K562 (cell line): ENCODE measurements around the gene KRTCAP2. TPM values are rescaled to one million over a fixed set of nuclear protein-coding genes. Genes with fewer than 3 reads are reported as not detected.
A peak's percentile ranks its signal among the peaks of the same experiment; 100 is the strongest.

ENCODE experiments used
- ATAC-seq: fragments of 200-7000 bp; cut with Tn5 transposase; 3 replicates; pipeline ENCODE4 v1.9.1; 2020; ENCODE audit warnings: moderate library complexity
- BruUV-seq: library from RNA; stranded (reverse); fragments of 400-500 nt; replicated peaks from 2 replicates; lab custom pipeline; 2021; lab: Mats Ljungman, UMichigan
- CTCF ChIA-PET: fragments of 300-600 bp; formaldehyde crosslinking; extraction: SDS; loops from one replicate; lab custom pipeline; 2021; ENCODE audit warnings: low intra/inter-chr PET ratio; lab: Yijun Ruan, JAX
- POLR2A ChIA-PET: fragments of 300-600, 350-650 bp; sonication (Branson Sonifier 250); formaldehyde crosslinking; extraction: SDS; loops from one replicate; lab custom pipeline; 2021; ENCODE audit warnings: antibody characterized with exemption, inconsistent platforms; lab: Yijun Ruan, JAX
- DNase-seq, 4 experiments: peaks; one replicate each; pipeline versions ENCODE4 v3.0.0 to v3.0.0-alpha.2; 2011 to 2018; ENCODE audit warnings: low spot score in 3 of 4, mixed read lengths in 3 of 4; ENCODE audit errors: extremely low read depth in 1 of 4
- FAIRE-seq: peaks from 2 replicates; lab custom pipeline; 2011; peaks lifted over from hg19 to GRCh38; lab: Jason Lieb, UNC
- H2AFZ ChIP-seq: 2 replicates; pipeline ENCODE4 v1.6.0; 2011; ENCODE audit warnings: low read depth, low read length, control low read depth, inconsistent platforms
- H3K27ac ChIP-seq: fragments of 200-600 bp; 3 replicates; pipeline ENCODE4 v1.8.0; 2011; ENCODE audit warnings: low read depth, mild to moderate bottlenecking, control low read depth, inconsistent platforms, low read length, moderate library complexity, mixed read lengths; ENCODE audit errors: extremely low read depth
- H3K27me3 ChIP-seq, 2 experiments: fragments of 300-600 bp in 1 of 2; 2 replicates in 1 of 2; 3 replicates in 1 of 2; pipeline versions ENCODE4 v1.6.0 to v1.8.0; 2011; ENCODE audit warnings: inconsistent platforms in 2 of 2, low read length in 2 of 2, mild to moderate bottlenecking in 1 of 2, mixed read lengths in 1 of 2, moderate library complexity in 1 of 2; ENCODE audit not compliant: control insufficient read depth in 2 of 2, insufficient read depth in 2 of 2
- H3K36me3 ChIP-seq: fragments of 300-600 bp; 3 replicates; pipeline ENCODE4 v1.8.0; 2011; ENCODE audit warnings: mild to moderate bottlenecking, low read length, inconsistent platforms; ENCODE audit not compliant: control insufficient read depth, insufficient read depth
- H3K4me1 ChIP-seq, 2 experiments: fragments of 200-600 bp in 1 of 2; replicated peaks in 1 of 2; 2 replicates in 1 of 2; 3 replicates in 1 of 2; pipeline versions ENCODE4 v1.5.1 to v1.8.0; 2011; ENCODE audit warnings: inconsistent platforms in 2 of 2, low read length in 2 of 2, mild to moderate bottlenecking in 1 of 2, mixed read lengths in 1 of 2, moderate library complexity in 1 of 2; ENCODE audit not compliant: control insufficient read depth in 2 of 2, insufficient read depth in 2 of 2
- H3K4me2 ChIP-seq: 2 replicates; pipeline ENCODE4 v1.6.1; 2011; ENCODE audit warnings: low read length, control low read depth, inconsistent platforms, mixed read lengths; ENCODE audit not compliant: insufficient read depth
- H3K4me3 ChIP-seq: fragments of 200-600 bp; sonication (generic), shearing (Covaris generic); 2 replicates; pipeline ENCODE4 v1.5.1; 2016; ENCODE audit warnings: control low read depth, inconsistent platforms
- H3K79me2 ChIP-seq: fragments of 200-600 bp; 3 replicates; pipeline ENCODE4 v1.8.0; 2011; ENCODE audit warnings: low read length, inconsistent platforms; ENCODE audit not compliant: control insufficient read depth, insufficient read depth
- H3K9ac ChIP-seq, 2 experiments: 2 replicates each; pipeline versions ENCODE4 v1.6.0 to v1.6.1; 2011; ENCODE audit warnings: low read depth in 2 of 2, low read length in 2 of 2, control low read depth in 1 of 2, inconsistent platforms in 1 of 2, mild to moderate bottlenecking in 1 of 2, mixed read lengths in 1 of 2; ENCODE audit not compliant: insufficient read depth in 1 of 2
- H3K9me1 ChIP-seq: one replicate; pipeline ENCODE4 v1.6.0; 2011; ENCODE audit warnings: inconsistent platforms, mild to moderate bottlenecking, low read length, moderate library complexity; ENCODE audit not compliant: control insufficient read depth, insufficient read depth
- H3K9me3 ChIP-seq: replicated peaks from 2 replicates; pipeline ENCODE4 v1.5.1; 2011; ENCODE audit warnings: low read depth, low read length, inconsistent platforms; ENCODE audit not compliant: control insufficient read depth, insufficient read depth
- H4K20me1 ChIP-seq: replicated peaks from 2 replicates; pipeline ENCODE4 v1.6.1; 2011; ENCODE audit warnings: low read length, inconsistent platforms, mixed read lengths; ENCODE audit not compliant: control insufficient read depth, insufficient read depth
- BRCA1 ChIP-seq, 2 experiments: fragments of 450-650 bp in 1 of 2; sonication (generic) in 1 of 2; formaldehyde crosslinking in 1 of 2; IDR thresholded peaks; 2 replicates each; pipeline versions ENCODE4 v1.5.0 to v1.6.1; 2017 to 2020; ENCODE audit warnings: mild to moderate bottlenecking in 1 of 2, missing genetic modification reagents in 1 of 2
- CREM ChIP-seq: IDR thresholded peaks from 2 replicates; pipeline ENCODE4 v1.6.1; 2014; ENCODE audit warnings: antibody characterized with exemption, low read depth
- EP400 ChIP-seq: fragments of 450-650 bp; IDR thresholded peaks from 2 replicates; pipeline ENCODE4 v1.6.1; 2017; ENCODE audit warnings: antibody characterized with exemption, mild to moderate bottlenecking, moderate library complexity
- ETV5 ChIP-seq: sonication (generic); formaldehyde crosslinking; IDR thresholded peaks from 2 replicates; pipeline ENCODE4 v1.4.0; 2020; ENCODE audit warnings: low read depth, mild to moderate bottlenecking, missing genetic modification reagents
- MCM5 ChIP-seq: fragments of 450-650 bp; IDR thresholded peaks from 2 replicates; pipeline ENCODE4 v1.6.1; 2016; ENCODE audit warnings: low read depth
- MEIS2 ChIP-seq: fragments of 450-650 bp; IDR thresholded peaks from 2 replicates; pipeline ENCODE4 v1.6.1; 2014; ENCODE audit warnings: mild to moderate bottlenecking; ENCODE audit not compliant: partially characterized antibody
- MYC ChIP-seq, 2 experiments: fragments of 250-450 bp in 1 of 2; sonication (Bioruptor Pico) in 1 of 2; IDR thresholded peaks; 2 replicates each; pipeline versions ENCODE4 v1.5.1 to v1.6.1; 2012 to 2021; ENCODE audit warnings: low read depth in 2 of 2, borderline replicate concordance in 1 of 2, improper control_type of control experiment in 1 of 2, low read length in 1 of 2, mild to moderate bottlenecking in 1 of 2, moderate library complexity in 1 of 2
- NEUROD1 ChIP-seq: fragments of 150-350 bp; IDR thresholded peaks from 2 replicates; pipeline ENCODE4 v1.6.1; 2014; ENCODE audit warnings: borderline replicate concordance, low read length, low read depth; ENCODE audit not compliant: partially characterized antibody
- PHF20 ChIP-seq: fragments of 450-650 bp; IDR thresholded peaks from 2 replicates; pipeline ENCODE4 v1.6.1; 2018; ENCODE audit not compliant: partially characterized antibody
- PKNOX1 ChIP-seq: fragments of 450-650 bp; IDR thresholded peaks from 2 replicates; pipeline ENCODE4 v1.6.1; 2016
- RB1 ChIP-seq: fragments of 450-650 bp; IDR thresholded peaks from 2 replicates; pipeline ENCODE4 v1.6.1; 2017; ENCODE audit warnings: low read depth, mild to moderate bottlenecking
- RBFOX2 ChIP-seq: fragments of 200-400 bp; formaldehyde crosslinking; IDR thresholded peaks from 2 replicates; pipeline ENCODE4 v1.6.1; 2017; ENCODE audit warnings: low read depth, mild to moderate bottlenecking, low read length, moderate library complexity
- RBM17 ChIP-seq: fragments of 200-400 bp; formaldehyde crosslinking; IDR thresholded peaks from 2 replicates; pipeline ENCODE4 v1.6.1; 2017; ENCODE audit warnings: low read depth, mild to moderate bottlenecking, low read length, borderline replicate concordance
- RCOR1 ChIP-seq, 2 experiments: IDR thresholded peaks; 2 replicates each; pipeline ENCODE4 v1.6.1; 2012; ENCODE audit warnings: low read depth in 2 of 2, low read length in 2 of 2, borderline replicate concordance in 1 of 2, improper control_type of control experiment in 1 of 2
- TAF1 ChIP-seq: IDR thresholded peaks from 2 replicates; pipeline ENCODE4 v1.6.1; 2011; ENCODE audit warnings: mild to moderate bottlenecking, low read length, moderate library complexity; ENCODE audit not compliant: insufficient read depth, control insufficient read depth, severe bottlenecking; ENCODE audit errors: extremely low read depth
- WGBS: fragments of 100-300 bp; shearing (Covaris generic); methylation state at CpG from one replicate; pipeline ENCODE4 v1.1.6; 2016; ENCODE audit warnings: low coverage, mixed read lengths; ENCODE audit not compliant: insufficient coverage; ENCODE audit errors: missing lambda C conversion rate; 5-methylcytosine and 5-hydroxymethylcytosine counted together
- in situ Hi-C: fragments of 300-500 bp; cut with MboI; formaldehyde crosslinking; loops from 4 replicates; pipeline ENCODE4 v1.15.0; 2018; ENCODE audit warnings: inconsistent platforms, mixed read lengths
- intact Hi-C: fragments of 100-400 bp; cut with micrococcal nuclease; formaldehyde crosslinking; loops from 2 replicates; pipeline ENCODE4 v1.14.2; 2022
- polyA plus RNA-seq, 8 experiments: library from polyadenylated mRNA; depleted of rRNA in 4 of 8; stranded (reverse) in 5 of 8; unstranded in 3 of 8; fragments of >200 nt; fragmentation: Nextera tagmentation in 2 of 8; fragmentation: Illumina TruSeq in 1 of 8; extraction: Ambion mirVana in 2 of 8; extraction: Trizol in 1 of 8; gene quantifications; 2 replicates each; pipeline versions ENCODE4 v1.2.1 to v1.2.3, GENCODE V29; 2011 to 2014; ENCODE audit warnings: inconsistent platforms in 1 of 8, missing spikeins in 1 of 8
- total RNA-seq, 7 experiments: library from RNA; depleted of rRNA in 6 of 7; stranded (reverse); fragments of >200 nt in 6 of 7; fragmentation: Illumina TruSeq in 2 of 7; extraction: Trizol in 2 of 7; gene quantifications; 2 replicates each; pipeline versions ENCODE4 v1.2.1 to v1.2.3, GENCODE V29; 2011 to 2021; ENCODE audit warnings: low replicate concordance in 1 of 7
- TF ChIP-seq, protein P1 (sequence below): fragments of 200-800 bp; sonication (Bioruptor generic); IDR thresholded peaks from 2 replicates; pipeline ENCODE4 v1.6.1; 2017; ENCODE audit warnings: missing genetic modification characterization, missing compliant biosample characterization
- TF ChIP-seq, protein P2 (sequence below): fragments of 450-650 bp; formaldehyde crosslinking; IDR thresholded peaks from 2 replicates; pipeline ENCODE4 v1.4.0; 2020; ENCODE audit warnings: mild to moderate bottlenecking, moderate library complexity

Gene KRTCAP2
- total and polyA plus RNA-seq, 9 of the 15 experiments (the other 6 are each of a cell fraction or from before 2014, with no cell fraction given), result 126 to 436 (median 244) TPM

GRCh38 chr1:155127105-155127966, 45.8 kb downstream of the KRTCAP2 start, which contains the start of gene EFNA1:
Gene EFNA1 (plus strand): TSS chr1:155127876. CDS start chr1:155127978, 102 bp downstream.
- H3K27ac ChIP-seq, result peak within 1 kb of the TSS; percentile 34; the same call in 1 of the 3 replicates
- ATAC-seq, result peak; percentile 86
- H3K4me1 ChIP-seq, result peaks cover 40 to 57% of the 10 kb centered on the region in 2 experiments
- H3K4me2 ChIP-seq, result peak within 1 kb of the TSS; percentile 80
- peaks cover 2% of the 10 kb centered on the region; the same call in 1 of the 3 replicates for H3K79me2 ChIP-seq
- peak within 1 kb of the TSS; percentile 91 for H2AFZ ChIP-seq
- FAIRE-seq, result peak; percentile 51
- H3K9me3 ChIP-seq, result no peaks in the 10 kb centered on the region
- 0 out of 3 replicates have a peak, but pooled peaks cover 5% of the 10 kb centered on the region for H3K36me3 ChIP-seq
- H3K9ac ChIP-seq, result peak within 1 kb of the TSS; percentile 64 to 94
- H3K4me3 ChIP-seq, result peak within 1 kb of the TSS; percentile 40
- H4K20me1 ChIP-seq, result no peaks in the 10 kb centered on the region
- POLR2A ChIA-PET, result interaction anchor here (1.5 kb wide), 1 partner anchor 10 kb away, joined by 5 read pairs; no protein-coding TSS in a partner anchor
- intact Hi-C loops (no loop called here), in situ Hi-C loops (no loop called here)
- peak; percentile 65 to 78 (median 77) for DNase-seq
- H3K9me1 ChIP-seq, result no peaks in the 10 kb centered on the region
- CTCF ChIA-PET, result no interaction called here
- 3% methylated on average over 50 of the region's 76 CpGs for WGBS
- H3K27me3 ChIP-seq, result no peaks in the 10 kb centered on the region
- no TSS peak for BruUV-seq
- no peak for TF ChIP-seq NEUROD1
- TF ChIP-seq, protein P1, sequence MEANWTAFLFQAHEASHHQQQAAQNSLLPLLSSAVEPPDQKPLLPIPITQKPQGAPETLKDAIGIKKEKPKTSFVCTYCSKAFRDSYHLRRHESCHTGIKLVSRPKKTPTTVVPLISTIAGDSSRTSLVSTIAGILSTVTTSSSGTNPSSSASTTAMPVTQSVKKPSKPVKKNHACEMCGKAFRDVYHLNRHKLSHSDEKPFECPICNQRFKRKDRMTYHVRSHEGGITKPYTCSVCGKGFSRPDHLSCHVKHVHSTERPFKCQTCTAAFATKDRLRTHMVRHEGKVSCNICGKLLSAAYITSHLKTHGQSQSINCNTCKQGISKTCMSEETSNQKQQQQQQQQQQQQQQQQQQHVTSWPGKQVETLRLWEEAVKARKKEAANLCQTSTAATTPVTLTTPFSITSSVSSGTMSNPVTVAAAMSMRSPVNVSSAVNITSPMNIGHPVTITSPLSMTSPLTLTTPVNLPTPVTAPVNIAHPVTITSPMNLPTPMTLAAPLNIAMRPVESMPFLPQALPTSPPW (CRISPR knock-in tag), result peak; percentile 90
- TF ChIP-seq, protein P2, sequence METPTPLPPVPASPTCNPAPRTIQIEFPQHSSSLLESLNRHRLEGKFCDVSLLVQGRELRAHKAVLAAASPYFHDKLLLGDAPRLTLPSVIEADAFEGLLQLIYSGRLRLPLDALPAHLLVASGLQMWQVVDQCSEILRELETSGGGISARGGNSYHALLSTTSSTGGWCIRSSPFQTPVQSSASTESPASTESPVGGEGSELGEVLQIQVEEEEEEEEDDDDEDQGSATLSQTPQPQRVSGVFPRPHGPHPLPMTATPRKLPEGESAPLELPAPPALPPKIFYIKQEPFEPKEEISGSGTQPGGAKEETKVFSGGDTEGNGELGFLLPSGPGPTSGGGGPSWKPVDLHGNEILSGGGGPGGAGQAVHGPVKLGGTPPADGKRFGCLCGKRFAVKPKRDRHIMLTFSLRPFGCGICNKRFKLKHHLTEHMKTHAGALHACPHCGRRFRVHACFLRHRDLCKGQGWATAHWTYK, result no peak
- TF ChIP-seq PHF20, result no peak
- TF ChIP-seq ETV5 (CRISPR knock-in tag), result no peak
- TF ChIP-seq RBFOX2, result peak; percentile 51
- no peak for TF ChIP-seq MCM5
- TF ChIP-seq TAF1, result peak; percentile 33
- no peak for TF ChIP-seq BRCA1 (IDR thresholded peaks at IDR 0.05)
- TF ChIP-seq BRCA1 (CRISPR knock-in tag; IDR thresholded peaks at IDR 0.05), result no peak
- no peak for TF ChIP-seq MEIS2
- TF ChIP-seq PKNOX1, result peak; percentile 59
- no peak for TF ChIP-seq RBM17
- TF ChIP-seq RCOR1 (IDR thresholded peaks at IDR 0.05; ENCODE audit: borderline replicate concordance in 1 of 2, low read depth in 2 of 2, low read length in 2 of 2), result no peak
- peak; percentile 13; the same call in 1 of the 2 replicates for TF ChIP-seq RB1
- 0 out of 2 replicates have a peak, but pooled peaks have one; percentile 27 for TF ChIP-seq MYC (IDR thresholded peaks at IDR 0.05; ENCODE audit: low read depth, low read length)
- no peak for TF ChIP-seq MYC (CRISPR knock-in tag; IDR thresholded peaks at IDR 0.05; ENCODE audit: borderline replicate concordance, low read depth)
- no peak for TF ChIP-seq EP400
- TF ChIP-seq CREM, result 0 out of 2 replicates have a peak, but pooled peaks have one; percentile 13
